Measurements from ENCODE around the gene LAMC2.
A peak's percentile ranks its signal among the peaks of the same experiment; 100 is the strongest.

Gene LAMC2

DNA sequence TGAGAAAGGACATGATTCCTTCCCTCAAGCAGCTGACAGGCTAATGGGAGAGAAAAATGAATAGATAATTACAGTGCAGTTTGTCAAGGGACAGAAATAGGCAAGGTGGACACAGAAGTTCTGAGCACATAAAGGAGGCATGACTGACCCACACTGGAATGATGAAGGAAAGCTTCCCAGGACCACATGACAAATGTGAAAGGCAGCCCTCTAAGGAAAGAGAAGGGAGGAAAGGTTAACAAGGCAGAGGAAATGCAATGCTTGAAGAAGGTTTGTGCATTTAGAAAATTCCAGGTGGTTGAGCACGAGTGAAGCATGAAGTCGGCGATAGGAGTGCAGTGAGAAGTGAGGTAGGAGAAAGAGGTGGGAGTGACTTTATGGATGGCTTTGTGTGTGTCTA is 37.4 kb downstream of the LAMC2 start:
- no peak for DNase-seq (ENCODE audit: low read depth)
- no peak overlapping the region for H3K4me3 ChIP-seq (ENCODE audit: low read depth, low read length)
- TF ChIP-seq, protein P1, sequence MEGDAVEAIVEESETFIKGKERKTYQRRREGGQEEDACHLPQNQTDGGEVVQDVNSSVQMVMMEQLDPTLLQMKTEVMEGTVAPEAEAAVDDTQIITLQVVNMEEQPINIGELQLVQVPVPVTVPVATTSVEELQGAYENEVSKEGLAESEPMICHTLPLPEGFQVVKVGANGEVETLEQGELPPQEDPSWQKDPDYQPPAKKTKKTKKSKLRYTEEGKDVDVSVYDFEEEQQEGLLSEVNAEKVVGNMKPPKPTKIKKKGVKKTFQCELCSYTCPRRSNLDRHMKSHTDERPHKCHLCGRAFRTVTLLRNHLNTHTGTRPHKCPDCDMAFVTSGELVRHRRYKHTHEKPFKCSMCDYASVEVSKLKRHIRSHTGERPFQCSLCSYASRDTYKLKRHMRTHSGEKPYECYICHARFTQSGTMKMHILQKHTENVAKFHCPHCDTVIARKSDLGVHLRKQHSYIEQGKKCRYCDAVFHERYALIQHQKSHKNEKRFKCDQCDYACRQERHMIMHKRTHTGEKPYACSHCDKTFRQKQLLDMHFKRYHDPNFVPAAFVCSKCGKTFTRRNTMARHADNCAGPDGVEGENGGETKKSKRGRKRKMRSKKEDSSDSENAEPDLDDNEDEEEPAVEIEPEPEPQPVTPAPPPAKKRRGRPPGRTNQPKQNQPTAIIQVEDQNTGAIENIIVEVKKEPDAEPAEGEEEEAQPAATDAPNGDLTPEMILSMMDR (conservative IDR thresholded peaks at IDR 0.05; ENCODE audit: low read depth, low read length): no peak

DNA sequence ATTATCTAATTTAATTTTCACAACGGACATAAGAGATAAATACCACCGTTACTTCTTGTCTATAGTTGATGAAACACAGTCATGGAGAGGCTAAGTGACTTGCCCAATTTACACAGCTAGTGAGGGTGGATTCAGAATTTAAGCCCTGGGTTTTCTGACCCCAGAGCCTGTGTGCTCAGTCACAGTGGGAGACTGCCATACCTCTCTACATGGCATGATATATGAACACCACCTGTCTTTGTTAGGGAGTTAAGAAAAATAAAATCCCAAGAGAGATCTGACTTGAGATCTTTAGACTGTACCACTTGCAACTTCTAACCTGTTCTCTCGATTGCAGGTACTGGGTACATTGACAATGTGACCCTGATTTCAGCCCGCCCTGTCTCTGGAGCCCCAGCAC is 40.3 kb downstream of the LAMC2 start:
- DNase-seq (ENCODE audit: low read depth): no peak
- TF ChIP-seq, protein P1 (conservative IDR thresholded peaks at IDR 0.05; ENCODE audit: low read depth, low read length): no peak
- no peak overlapping the region for H3K4me3 ChIP-seq (ENCODE audit: low read depth, low read length)

DNA sequence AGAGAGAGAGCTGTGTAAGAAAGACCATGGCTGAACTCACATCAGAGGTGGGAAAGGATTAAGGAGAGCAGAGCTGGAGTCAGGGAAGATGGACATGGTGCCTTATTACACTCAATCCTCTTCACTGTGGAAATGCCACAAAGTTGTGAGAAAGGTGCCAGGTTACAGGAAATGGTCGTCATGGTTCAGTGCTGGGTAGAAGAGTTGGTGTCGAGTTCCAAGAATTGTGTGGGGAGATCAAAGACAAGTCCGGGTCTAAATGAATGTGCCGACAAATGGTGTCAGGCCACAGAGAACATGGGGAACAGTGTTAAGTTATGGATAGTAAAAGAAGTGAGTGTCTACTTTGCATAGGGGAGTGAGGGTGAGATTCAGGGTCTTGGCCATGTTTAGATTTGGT is 40.9 kb downstream of the LAMC2 start:
- TF ChIP-seq, protein P1 (conservative IDR thresholded peaks at IDR 0.05; ENCODE audit: low read depth, low read length): no peak
- no peak overlapping the region for H3K4me3 ChIP-seq (ENCODE audit: low read depth, low read length)
- no peak for DNase-seq (ENCODE audit: low read depth)

DNA sequence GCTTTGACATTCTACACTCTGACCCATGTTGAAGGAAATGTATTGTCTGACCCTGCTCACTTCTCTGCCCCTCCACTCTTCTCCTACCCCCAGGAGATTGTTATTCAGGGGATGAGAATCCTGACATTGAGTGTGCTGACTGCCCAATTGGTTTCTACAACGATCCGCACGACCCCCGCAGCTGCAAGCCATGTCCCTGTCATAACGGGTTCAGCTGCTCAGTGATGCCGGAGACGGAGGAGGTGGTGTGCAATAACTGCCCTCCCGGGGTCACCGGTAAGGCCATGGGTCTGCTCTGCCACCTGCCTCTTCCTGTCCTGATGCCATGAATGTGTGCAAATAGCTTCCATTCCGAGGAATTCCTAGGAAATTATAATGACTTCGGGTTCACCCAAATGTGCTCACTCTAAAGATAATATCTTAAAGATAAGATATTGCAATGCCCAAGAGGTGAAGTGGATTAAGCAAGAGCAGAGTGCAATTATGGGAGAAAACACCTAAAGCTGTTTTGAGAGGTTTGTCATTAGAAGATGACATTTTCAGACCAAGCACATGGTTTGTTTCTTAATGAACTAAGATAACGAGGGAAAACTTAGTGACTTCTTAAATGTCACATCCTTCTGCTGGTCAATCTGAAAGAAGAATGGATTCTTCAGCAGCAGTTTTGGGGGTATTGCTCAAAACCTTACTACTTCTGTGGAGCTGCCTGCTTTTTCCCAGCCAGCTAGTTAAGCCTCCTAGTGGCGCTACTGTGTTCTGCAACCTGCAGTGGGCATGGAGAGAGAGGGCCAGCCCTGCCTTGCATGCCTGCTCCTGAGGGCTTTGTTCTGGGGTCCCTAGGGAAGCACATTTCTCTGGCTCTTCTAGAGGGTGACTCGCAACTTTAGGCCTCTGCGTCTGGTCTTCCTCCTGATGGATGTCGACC is 41.6 kb downstream of the LAMC2 start:
- DNase-seq (ENCODE audit: low read depth): peak; percentile 75
- TF ChIP-seq, protein P1 (conservative IDR thresholded peaks at IDR 0.05; ENCODE audit: low read depth, low read length): peak; percentile 92

DNA sequence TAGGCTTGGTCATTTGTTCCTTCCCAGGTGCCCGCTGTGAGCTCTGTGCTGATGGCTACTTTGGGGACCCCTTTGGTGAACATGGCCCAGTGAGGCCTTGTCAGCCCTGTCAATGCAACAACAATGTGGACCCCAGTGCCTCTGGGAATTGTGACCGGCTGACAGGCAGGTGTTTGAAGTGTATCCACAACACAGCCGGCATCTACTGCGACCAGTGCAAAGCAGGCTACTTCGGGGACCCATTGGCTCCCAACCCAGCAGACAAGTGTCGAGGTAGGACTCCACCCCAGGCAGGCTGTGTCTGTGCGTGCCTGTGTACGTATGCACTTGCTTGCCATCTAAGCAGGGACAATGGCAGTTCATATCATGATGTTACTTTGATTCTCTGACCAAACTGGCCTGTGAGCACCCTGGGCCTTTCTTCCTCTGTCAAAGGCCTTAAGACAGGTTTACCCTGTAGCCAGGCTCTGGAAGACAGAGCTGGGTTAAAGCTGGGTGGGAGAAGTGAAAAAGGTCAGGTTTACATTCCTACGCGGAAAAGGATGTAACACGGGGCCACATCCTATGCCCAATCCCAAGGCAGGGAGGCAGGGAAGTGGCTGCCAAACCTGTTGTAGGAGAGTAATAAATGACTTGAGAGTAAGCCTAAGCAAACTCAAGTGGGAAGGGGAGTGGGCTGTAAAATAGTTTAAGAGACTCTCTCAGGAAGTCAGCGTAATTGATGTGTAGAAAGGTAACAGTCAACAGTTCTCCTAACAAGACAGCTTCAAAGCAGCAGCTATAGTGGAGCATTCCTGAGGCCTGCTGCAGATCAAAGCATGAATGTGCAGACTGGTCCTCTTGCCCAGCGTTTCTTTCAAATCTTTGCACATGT is 42.5 kb downstream of the LAMC2 start:
- no peak for DNase-seq (ENCODE audit: low read depth)

More for the DNA sequence above, 41.6 kb downstream of the LAMC2 start:
- no peak overlapping the region for H3K4me3 ChIP-seq (ENCODE audit: low read depth, low read length)

DNA sequence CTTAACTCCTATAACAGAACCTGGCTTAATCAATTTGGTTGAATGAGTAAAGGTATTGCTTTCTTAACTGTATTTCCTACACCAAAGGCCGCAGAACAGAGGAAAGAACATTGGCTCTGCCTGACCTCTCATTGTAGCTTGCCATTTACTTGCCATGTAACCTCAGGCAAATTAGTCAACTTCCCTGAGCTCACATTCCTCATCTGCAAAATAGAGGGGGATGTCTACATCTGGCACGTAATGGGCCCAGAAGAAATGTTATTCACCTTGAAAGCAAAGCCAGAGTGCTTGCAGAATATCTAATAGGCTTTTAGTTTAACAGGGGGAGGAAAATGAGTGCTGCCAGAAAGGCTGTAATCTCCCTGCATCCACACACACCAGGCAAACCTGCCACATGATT is 44.3 kb downstream of the LAMC2 start:
- TF ChIP-seq, protein P1 (conservative IDR thresholded peaks at IDR 0.05; ENCODE audit: low read depth, low read length): no peak
- H3K4me3 ChIP-seq (ENCODE audit: low read depth, low read length): no peak overlapping the region
- peak; percentile 45 for DNase-seq (ENCODE audit: low read depth)

More for the DNA sequence above, 42.5 kb downstream of the LAMC2 start:
- TF ChIP-seq, protein P1 (conservative IDR thresholded peaks at IDR 0.05; ENCODE audit: low read depth, low read length): no peak
- H3K4me3 ChIP-seq (ENCODE audit: low read depth, low read length): no peak overlapping the region

Measured in choroid plexus epithelial cell (primary cell).